K562 (cell line): ENCODE measurements around the gene PTPRM. TPM values are rescaled to one million over a fixed set of nuclear protein-coding genes. Genes with fewer than 3 reads are reported as not detected.
A peak's percentile ranks its signal among the peaks of the same experiment; 100 is the strongest.

Experiments
- CREM ChIP-seq: IDR thresholded peaks from 2 replicates; pipeline ENCODE4 v1.6.1; 2014; ENCODE audit warnings: antibody characterized with exemption, low read depth
- CTBP1 ChIP-seq: fragments of 450-650 bp; IDR thresholded peaks from 2 replicates; pipeline ENCODE4 v1.6.1; 2016; ENCODE audit warnings: borderline replicate concordance
- E2F3 ChIP-seq: fragments of 250-450 bp; sonication (Bioruptor Pico); IDR thresholded peaks from 2 replicates; pipeline ENCODE4 v1.4.0; 2020; ENCODE audit warnings: mild to moderate bottlenecking
- ID3 ChIP-seq, 2 experiments: fragments of 250-450 bp in 1 of 2; fragments of 450-650 bp in 1 of 2; sonication (Bioruptor Pico) in 1 of 2; IDR thresholded peaks; 2 replicates each; pipeline versions ENCODE4 v1.6.1 to v1.8.0; 2016 to 2021; ENCODE audit warnings: mild to moderate bottlenecking in 2 of 2, moderate library complexity in 2 of 2, missing compliant biosample characterization in 1 of 2, missing genetic modification characterization in 1 of 2
- NR2C2 ChIP-seq, 2 experiments: fragments of 200-800 bp in 1 of 2; sonication (Bioruptor generic) in 1 of 2; sonication (generic) in 1 of 2; formaldehyde crosslinking in 1 of 2; IDR thresholded peaks; 2 replicates each; pipeline versions ENCODE4 v1.6.1 to v1.8.0; 2016 to 2022; ENCODE audit warnings: mild to moderate bottlenecking in 1 of 2, missing compliant biosample characterization in 1 of 2, missing genetic modification characterization in 1 of 2, missing genetic modification reagents in 1 of 2
- NRF1 ChIP-seq, 2 experiments: fragments of 450-650 bp; IDR thresholded peaks in 1 of 2; conservative IDR thresholded peaks in 1 of 2; 2 replicates each; pipeline ENCODE4 v1.6.1; 2014; ENCODE audit warnings: mild to moderate bottlenecking in 2 of 2
- RBBP5 ChIP-seq: fragments of 200-600 bp; sonication (generic); IDR thresholded peaks from 2 replicates; pipeline ENCODE4 v1.6.1; 2012; ENCODE audit warnings: borderline replicate concordance, mild to moderate bottlenecking, low read length, control low read depth, inconsistent platforms; ENCODE audit not compliant: insufficient read depth, poor library complexity, severe bottlenecking
- REST ChIP-seq, 2 experiments: fragments of 450-650 bp; formaldehyde crosslinking in 1 of 2; IDR thresholded peaks; 2 replicates each; pipeline versions ENCODE4 v1.4.0 to v1.6.1; 2014 to 2020; ENCODE audit warnings: mild to moderate bottlenecking in 2 of 2, borderline replicate concordance in 1 of 2, low read depth in 1 of 2
- SUPT5H ChIP-seq: fragments of 450-650 bp; IDR thresholded peaks from 2 replicates; pipeline ENCODE4 v1.6.1; 2016
- TAF1 ChIP-seq: IDR thresholded peaks from 2 replicates; pipeline ENCODE4 v1.6.1; 2011; ENCODE audit warnings: mild to moderate bottlenecking, low read length, moderate library complexity; ENCODE audit not compliant: insufficient read depth, control insufficient read depth, severe bottlenecking; ENCODE audit errors: extremely low read depth
- ZEB2 ChIP-seq: fragments of 450-650 bp; IDR thresholded peaks from 2 replicates; pipeline ENCODE4 v1.6.1; 2016
- ZNF740 ChIP-seq, 3 experiments: fragments of 200-800 bp in 1 of 3; sonication (Bioruptor generic) in 1 of 3; sonication (generic) in 1 of 3; formaldehyde crosslinking in 1 of 3; IDR thresholded peaks; 2 replicates each; pipeline versions ENCODE4 v1.6.1 to v1.8.0; 2016 to 2022; ENCODE audit warnings: mild to moderate bottlenecking in 2 of 3, missing compliant biosample characterization in 2 of 3, missing genetic modification characterization in 2 of 3, missing genetic modification reagents in 1 of 3
- polyA plus RNA-seq, 8 experiments: library from polyadenylated mRNA; depleted of rRNA in 4 of 8; stranded (reverse) in 5 of 8; unstranded in 3 of 8; fragments of >200 nt; fragmentation: Nextera tagmentation in 2 of 8; fragmentation: Illumina TruSeq in 1 of 8; extraction: Ambion mirVana in 2 of 8; extraction: Trizol in 1 of 8; gene quantifications; 2 replicates each; pipeline versions ENCODE4 v1.2.1 to v1.2.3, GENCODE V29; 2011 to 2014; ENCODE audit warnings: inconsistent platforms in 1 of 8, missing spikeins in 1 of 8
- total RNA-seq, 7 experiments: library from RNA; depleted of rRNA in 6 of 7; stranded (reverse); fragments of >200 nt in 6 of 7; fragmentation: Illumina TruSeq in 2 of 7; extraction: Trizol in 2 of 7; gene quantifications; 2 replicates each; pipeline versions ENCODE4 v1.2.1 to v1.2.3, GENCODE V29; 2011 to 2021; ENCODE audit warnings: low replicate concordance in 1 of 7

The PTPRM gene
- total and polyA plus RNA-seq, 9 of the 15 experiments (the other 6 are each of a cell fraction or from before 2014, with no cell fraction given): 0.03 to 0.16 (median 0.08) TPM; not detected in 3

GRCh38 chr18:7566567-7567473 is at the start of gene PTPRM (continued):
- TF ChIP-seq ID3 (CRISPR knock-in tag; IDR thresholded peaks at IDR 0.05) (no peak), ID3 (tag; IDR thresholded peaks at IDR 0.05) (0 out of 2 replicates have a peak, but pooled peaks have one; percentile 31), CTBP1 (peak; percentile 90), RBBP5 (peak; percentile 40), ZNF740 (CRISPR knock-in tag; IDR thresholded peaks at IDR 0.05) (no peak), ZNF740 (tag; IDR thresholded peaks at IDR 0.05) (no peak), E2F3 (0 out of 2 replicates have a peak, but pooled peaks have one; percentile 16), CREM (peak; percentile 56), ZEB2 (no peak), NR2C2 (CRISPR knock-in tag; IDR thresholded peaks at IDR 0.05) (no peak), NR2C2 (tag; IDR thresholded peaks at IDR 0.05) (peak; percentile 41; the same call in 1 of the 2 replicates), REST (IDR thresholded peaks at IDR 0.05; ENCODE audit: borderline replicate concordance) (no peak; the same call in 1 of the 2 replicates), REST (CRISPR knock-in tag; IDR thresholded peaks at IDR 0.05; ENCODE audit: low read depth) (no peak), TAF1 (no peak), SUPT5H (no peak), NRF1 (conservative IDR thresholded peaks at IDR 0.05 in 1 of 2, IDR thresholded peaks at IDR 0.05 in 1 of 2) (peak in 1 of 2 experiments; percentile 57; a peak in 2 of 4 replicates)
